Hair follicular keratinocyte (primary cell): ENCODE measurements around the gene BSCL2. TPM values are rescaled to one million over a fixed set of nuclear protein-coding genes. Genes with fewer than 3 reads are reported as not detected.

Source experiments
- total RNA-seq: library from RNA; depleted of rRNA; stranded (reverse); fragments of >200 nt; gene quantifications from 2 replicates; pipeline ENCODE4 v1.2.3, GENCODE V29; 2015

BSCL2 gene
- 20.9 and 34.7 TPM in 2 replicates for total RNA-seq

DNA sequence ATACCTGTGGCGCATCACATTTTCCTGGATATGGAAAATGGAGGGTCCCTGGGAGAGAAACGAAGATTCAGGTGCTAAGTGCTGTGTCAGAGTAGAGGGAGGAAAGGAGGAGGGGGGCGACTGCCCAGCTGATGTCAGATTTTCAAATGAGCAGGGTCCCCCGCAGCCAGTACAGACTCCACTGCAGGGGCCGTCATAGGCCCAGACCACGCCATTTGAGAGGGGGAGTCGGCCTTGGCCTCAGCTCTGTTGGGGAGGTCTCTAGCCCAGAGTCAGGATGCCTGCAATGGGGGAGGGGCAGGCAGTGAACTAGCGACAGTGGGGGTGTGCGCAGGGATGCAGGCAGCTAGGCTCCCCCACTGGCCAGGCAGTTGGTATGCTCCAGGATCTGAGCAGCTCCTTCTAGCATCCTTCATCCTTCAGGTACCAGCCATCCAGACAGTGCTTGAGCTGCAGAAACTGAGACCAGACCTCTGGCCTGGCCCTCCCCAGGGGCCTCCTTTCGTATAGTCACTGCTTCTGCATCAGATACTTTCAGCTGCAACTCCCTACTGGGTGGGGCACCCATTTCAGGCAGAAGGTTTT is at the start of gene BSCL2, which contains the start of gene GNG3:
Gene BSCL2, minus strand, starts transcription at position 148 of the 585 bp plus-strand sequence. CDS start 229 bp downstream, outside the sequence.
Gene GNG3, plus strand, starts transcription at position 400 of the 585 bp plus-strand sequence. CDS start 620 bp downstream, outside the sequence.

DNA sequence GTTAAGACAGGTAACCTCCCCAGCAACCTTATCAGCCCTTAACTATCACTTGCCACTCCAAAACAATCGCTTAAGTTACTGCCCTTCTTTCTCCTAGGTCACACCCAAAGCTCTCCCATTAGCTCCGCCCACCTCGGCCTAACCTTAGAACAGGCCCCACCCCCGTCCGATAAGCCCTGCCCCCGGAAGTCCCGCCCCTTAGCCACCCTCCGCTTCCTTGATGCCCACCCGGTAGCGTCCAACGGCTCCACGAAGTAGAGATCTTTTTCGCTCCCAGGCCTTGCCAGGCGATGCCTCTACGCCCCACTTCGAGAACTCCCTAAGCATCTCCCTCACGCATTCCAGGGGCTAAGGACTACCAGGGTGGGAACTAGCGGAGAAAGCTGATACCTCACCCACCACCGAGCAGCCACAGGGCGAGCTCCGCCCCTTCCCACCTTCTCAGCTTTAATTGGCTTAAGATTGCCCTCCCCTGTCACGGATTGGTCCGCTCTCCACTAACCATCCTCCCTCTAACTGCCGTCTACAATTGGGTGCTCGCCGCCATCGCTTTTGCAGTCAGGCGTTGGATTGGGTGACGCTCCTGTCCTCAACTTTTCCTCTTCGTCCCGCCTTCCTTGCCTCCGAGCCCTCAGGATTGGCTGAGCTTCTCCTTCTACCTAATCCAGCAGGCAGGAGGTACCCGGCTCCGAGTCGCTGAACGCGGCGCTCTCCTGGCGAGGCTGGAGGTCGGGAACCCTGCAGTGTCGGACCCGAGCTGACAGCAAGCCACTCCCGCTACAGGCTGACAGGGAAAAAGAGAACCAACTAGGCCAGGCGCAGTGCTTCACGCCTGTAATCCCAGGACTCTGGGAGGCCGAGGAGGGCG is 46.7 kb upstream of the BSCL2 start, which contains the start of gene ZBTB3:
Gene ZBTB3, minus strand, starts transcription at position 425 of the 868 bp plus-strand sequence. CDS start 496 bp downstream, outside the sequence.

DNA sequence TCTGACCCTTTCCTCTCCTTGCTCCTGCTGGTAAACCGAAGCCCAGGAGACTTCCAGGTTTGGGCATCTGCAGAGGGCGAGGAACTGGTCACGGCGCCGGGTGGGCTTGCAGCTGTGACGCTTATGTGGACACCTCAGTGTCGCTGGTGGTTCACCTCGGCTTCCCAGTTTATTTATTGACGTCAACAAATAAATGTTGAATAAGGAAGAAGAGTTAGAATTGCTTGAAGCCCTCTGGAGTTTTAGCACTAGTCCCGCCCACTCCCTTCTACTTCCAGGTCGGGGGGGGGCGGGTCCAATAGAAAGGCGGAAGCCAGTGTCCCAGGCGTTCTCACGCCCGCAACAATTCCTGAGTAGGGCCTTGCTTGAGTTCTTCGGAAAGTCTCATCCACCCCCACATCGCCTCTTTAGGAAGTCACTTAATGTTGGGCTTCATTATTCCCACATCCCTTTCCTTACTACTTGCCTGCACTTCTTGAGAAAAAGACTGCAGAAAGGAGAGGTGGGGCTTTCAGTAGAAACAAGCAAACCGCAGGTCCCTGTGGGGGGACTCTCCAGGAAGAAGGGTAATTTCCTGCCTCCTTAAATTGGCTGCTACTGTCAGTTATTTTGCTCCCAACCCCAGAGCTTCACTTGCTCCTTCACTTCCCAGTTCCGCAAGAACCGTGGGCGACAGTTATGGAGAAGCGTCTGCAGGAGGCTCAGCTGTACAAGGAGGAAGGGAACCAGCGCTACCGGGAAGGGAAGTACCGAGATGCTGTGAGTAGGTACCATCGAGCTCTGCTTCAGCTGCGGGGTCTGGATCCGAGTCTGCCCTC is 21.2 kb upstream of the BSCL2 start, which contains the start of gene TTC9C:
Gene TTC9C, plus strand, starts transcription at position 316 of the 818 bp plus-strand sequence. Its CDS starts 363 bp downstream, at position 679.

DNA sequence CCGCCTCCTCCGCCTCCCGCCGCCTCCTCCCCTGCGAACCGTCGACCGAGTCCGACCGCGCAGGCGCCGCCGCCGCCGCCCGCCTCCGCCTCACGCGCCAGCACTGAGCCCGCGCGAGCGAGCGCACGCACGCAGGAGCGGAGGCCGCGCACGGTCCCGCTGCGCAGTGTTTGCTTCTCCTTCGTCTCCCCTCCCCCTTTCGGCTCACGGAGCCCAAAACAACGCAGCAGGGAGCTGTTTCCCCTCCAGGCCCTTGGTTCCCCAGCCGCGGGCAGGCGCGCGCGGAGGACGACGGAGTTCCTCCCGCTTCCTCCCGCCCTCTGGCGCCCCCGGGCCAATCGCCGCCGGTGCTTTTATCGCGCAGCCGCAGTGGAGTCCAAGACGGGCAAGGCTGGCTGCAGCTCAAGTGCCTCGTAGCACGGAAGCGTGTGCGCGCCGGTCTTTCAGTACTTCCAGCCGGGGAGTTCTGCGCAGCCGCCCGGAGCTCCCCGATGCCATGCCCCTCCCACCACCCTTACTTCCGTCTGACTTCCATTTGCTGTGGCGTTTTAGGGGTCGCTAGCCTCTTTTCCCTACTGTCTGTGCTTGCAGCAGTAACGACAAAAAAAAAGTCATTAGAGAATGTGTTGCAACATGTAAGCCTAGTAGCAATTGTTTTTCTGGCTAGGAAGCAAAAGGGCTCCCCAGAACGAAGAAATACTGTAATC is 20.1 kb upstream of the BSCL2 start, which contains the start of gene HNRNPUL2:
Gene HNRNPUL2, minus strand, starts transcription at position 293 of the 707 bp plus-strand sequence. CDS start 301 bp downstream, outside the sequence.

DNA sequence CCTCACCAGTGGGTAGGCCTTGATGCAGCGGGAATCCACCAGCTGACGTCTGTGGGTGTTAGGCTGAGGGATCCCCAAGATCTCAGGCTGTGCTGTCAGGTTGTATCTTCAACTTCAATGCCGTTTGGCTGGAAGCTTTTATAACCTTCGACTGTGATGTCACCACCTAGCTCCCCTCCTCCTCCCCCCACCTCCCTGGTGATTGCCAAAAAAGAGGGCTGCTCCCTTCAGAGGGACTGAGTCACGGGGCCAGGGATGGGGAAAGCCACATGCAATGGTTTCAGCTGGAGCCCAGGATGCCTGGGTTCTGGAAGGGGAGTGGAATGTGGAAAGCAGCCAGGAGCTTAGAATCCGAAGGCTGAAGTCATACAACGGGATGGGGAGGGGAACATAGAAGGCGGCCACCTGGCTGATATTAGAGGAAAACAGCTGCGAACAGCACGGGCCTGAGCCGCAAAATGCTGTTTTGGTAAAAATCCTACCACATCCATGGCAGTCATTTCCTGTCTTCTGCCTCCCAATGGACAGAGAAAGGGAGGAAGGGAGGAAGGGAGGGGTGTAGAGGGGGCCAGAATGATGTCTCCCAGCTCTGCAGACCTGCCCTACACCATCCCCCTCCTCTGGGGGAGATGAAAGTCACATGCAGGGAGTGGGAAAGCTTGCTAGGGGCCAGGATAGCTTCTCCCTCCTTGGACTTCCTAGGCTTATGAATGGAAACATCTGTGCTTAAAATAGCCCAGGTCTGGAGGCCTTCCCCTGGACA is 17.6 kb downstream of the BSCL2 start, which contains the start of gene LRRN4CL:
Gene LRRN4CL, minus strand, starts transcription at position 110 of the 763 bp plus-strand sequence. CDS start 1,022 bp downstream, outside the sequence.

DNA sequence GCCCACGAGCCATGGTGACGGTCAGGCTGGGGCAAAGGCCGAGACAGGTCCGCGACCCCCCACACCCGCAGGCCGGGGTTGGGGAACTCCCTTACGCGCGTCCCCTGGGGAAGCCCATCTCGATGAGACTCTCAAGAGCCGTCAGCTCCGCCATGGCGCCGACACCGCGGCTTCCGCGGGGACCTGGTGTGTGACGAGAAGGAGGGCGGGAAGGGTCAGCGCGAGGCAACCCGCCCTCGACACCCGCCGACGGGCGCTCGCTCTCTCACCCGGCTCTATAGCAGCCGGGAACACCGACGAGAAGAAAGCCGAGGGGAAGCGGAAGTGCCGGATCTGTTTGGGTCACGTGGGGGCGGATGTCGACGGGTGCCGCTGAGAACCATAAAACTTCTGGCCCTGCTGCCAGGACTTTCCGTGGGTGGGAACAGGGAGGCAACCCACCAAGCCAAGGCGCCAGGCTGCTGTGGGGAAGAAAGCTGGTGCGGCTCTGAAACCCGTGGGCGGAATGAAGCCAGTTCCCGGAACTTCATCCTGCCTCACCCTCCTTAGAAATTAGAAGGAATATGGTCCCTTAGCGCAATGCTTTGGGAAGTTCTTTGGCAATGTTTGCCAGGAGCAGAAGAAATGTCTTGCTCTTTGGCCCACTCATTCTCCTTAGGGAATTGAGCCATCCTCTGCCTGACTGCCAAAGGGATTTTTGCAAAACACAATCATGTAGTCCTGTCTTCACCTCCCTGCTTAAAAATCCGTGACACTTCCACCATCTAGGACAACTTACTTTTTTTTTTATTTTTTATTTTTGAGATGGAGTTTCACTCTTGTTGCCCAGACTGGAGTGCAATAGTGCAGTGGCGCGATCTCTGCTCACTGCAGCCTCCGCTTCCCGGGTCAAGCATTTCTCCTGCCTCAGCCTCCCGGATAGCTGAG is 28.2 kb downstream of the BSCL2 start, which contains the start of gene UBXN1:
Gene UBXN1, minus strand, starts transcription at position 304 of the 927 bp plus-strand sequence. Its CDS starts 150 bp downstream, at position 154.

DNA sequence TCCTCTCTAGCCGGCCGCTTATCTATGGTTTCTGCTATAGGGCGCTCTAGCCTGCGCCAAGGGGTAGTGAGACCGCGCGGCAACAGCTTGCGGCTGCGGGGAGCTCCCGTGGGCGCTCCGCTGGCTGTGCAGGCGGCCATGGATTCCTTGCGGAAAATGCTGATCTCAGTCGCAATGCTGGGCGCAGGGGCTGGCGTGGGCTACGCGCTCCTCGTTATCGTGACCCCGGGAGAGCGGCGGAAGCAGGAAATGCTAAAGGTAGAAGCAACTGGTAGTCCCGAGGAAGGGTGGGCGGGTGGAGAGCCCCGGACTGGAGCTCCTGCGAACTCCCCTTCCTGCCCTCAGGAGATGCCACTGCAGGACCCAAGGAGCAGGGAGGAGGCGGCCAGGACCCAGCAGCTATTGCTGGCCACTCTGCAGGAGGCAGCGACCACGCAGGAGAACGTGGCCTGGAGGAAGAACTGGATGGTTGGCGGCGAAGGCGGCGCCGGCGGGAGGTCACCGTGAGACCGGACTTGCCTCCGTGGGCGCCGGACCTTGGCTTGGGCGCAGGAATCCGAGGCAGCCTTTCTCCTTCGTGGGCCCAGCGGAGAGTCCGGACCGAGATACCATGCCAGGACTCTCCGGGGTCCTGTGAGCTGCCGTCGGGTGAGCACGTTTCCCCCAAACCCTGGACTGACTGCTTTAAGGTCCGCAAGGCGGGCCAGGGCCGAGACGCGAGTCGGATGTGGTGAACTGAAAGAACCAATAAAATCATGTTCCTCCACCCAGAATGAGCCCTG is 35.4 kb downstream of the BSCL2 start, which contains the start of the genes LBHD1 and UQCC3:
Gene LBHD1, minus strand, starts transcription at position 660 of the 782 bp plus-strand sequence. CDS start 2,236 bp downstream, outside the sequence.
Gene UQCC3, plus strand, starts transcription at position 66 of the 782 bp plus-strand sequence. Its CDS starts 73 bp downstream, at position 139.

DNA sequence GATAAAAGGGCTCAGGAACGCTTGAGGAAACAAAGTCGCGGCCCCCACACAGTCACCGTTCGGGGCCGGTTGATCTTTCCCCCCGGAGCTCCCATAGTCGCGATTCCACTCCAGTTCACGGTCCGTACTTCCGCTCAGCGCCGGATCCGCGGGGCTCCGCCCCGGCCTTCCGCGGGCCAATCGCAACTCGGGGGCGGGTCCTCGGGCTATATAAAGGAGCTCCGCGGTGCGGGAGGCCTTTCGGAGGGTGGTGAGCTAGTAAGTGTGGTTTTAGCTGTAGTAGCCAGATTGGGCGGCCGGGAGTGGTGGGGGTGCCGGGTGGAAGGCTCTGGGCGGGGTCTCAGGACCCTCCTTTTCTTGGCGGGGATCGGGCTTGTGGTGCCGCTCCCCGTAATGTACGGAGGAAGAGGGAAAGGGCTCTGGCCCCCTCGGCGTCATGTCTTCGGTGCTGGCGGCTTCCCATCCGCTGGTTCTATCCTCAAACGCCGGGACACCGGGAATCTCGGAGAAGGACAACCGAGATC is 42.1 kb downstream of the BSCL2 start, which contains the start of the genes C11orf98 and CSKMT:
Gene C11orf98, minus strand, starts transcription at position 136 of the 524 bp plus-strand sequence. Its CDS starts 41 bp downstream, at position 95.
Gene CSKMT, plus strand, starts transcription at position 238 of the 524 bp plus-strand sequence. CDS start 568 bp downstream, outside the sequence.

DNA sequence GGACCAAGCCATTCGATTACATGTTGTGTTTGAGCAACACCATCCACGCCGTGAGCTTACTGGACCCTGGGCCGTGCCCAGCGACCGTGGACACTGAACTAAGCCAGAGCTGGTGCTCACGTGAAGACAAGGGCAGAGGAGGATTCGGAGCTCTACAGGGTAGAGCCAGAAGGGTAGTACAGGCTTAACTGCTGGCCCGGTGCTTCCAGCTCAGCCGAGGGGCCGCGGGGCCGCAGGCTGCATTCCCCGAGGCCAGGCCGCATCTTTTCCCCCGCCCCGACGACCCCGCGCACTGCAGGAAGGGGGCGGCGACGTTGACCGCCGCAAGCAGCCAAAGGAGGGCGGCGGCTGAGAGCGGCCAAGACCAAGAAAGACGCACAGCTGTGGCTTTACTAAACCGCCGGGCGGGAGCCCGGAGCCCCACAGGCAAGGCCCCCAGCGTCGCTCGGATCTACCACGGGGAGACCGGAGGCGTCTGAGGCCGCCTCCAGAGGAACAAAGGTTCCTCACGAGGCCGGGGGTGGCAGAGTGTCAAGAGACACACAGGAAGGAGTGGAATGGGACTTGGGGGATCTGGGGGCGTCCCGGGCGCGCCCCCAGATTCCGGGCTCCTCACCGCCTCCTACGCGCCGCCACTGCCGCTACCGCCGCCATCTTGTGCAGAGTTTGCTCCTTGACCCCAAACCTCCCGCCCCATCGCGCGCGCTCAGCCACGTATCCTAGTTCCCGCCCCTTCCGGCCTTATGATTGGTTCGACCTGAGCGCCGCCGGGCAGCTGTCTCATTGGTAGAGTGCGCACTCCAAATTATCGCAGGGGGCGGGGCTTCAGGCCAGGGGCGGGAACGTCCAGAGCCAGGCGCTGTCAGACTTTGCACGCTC is 61.0 kb downstream of the BSCL2 start, which contains the start of gene GANAB:
Gene GANAB, minus strand, starts transcription at position 668 of the 879 bp plus-strand sequence. Its CDS starts 14 bp downstream, at position 654.

Other genes with a start within 250 kb of the BSCL2 start
- 176 and 366 TPM in 2 replicates for gene AHNAK, start 160.6 kb downstream of the BSCL2 start, total RNA-seq
- 1,936 and 2,201 TPM in 2 replicates for gene EEF1G, start 133.5 kb downstream of the BSCL2 start, total RNA-seq
- 8.4 and 13.9 TPM in 2 replicates for gene TUT1, start 115.9 kb downstream of the BSCL2 start, total RNA-seq
- 97.5 and 169 TPM in 2 replicates for gene MTA2, start 105.6 kb downstream of the BSCL2 start, total RNA-seq
- 20.2 and 28.7 TPM in 2 replicates for gene EML3, start 94.6 kb downstream of the BSCL2 start, total RNA-seq
- 1.7 and 2.3 TPM in 2 replicates for gene ROM1, start 94.2 kb downstream of the BSCL2 start, total RNA-seq
- gene B3GAT3, start 85.4 kb downstream of the BSCL2 start, total RNA-seq = 42.0 and 47.1 TPM in 2 replicates
- 188 TPM in 2 replicates for gene GANAB, start 60.8 kb downstream of the BSCL2 start, total RNA-seq
- gene INTS5, start 54.1 kb downstream of the BSCL2 start, total RNA-seq = 21.2 and 29.4 TPM in 2 replicates
- gene C11orf98, start 42.2 kb downstream of the BSCL2 start, total RNA-seq = 53.8 and 88.1 TPM in 2 replicates
- gene CSKMT, start 42.1 kb downstream of the BSCL2 start, total RNA-seq = 7.8 and 19.2 TPM in 2 replicates
- gene UQCC3, start 35.8 kb downstream of the BSCL2 start, total RNA-seq = 12.5 and 22.6 TPM in 2 replicates
- 2.4 and 3.4 TPM in 2 replicates for gene LBHD1, start 35.2 kb downstream of the BSCL2 start, total RNA-seq
- 139 and 165 TPM in 2 replicates for gene UBXN1, start 28.4 kb downstream of the BSCL2 start, total RNA-seq
- 0.08 TPM in 2 replicates for gene LRRN4CL, start 17.9 kb downstream of the BSCL2 start, total RNA-seq
- not detected in 2 replicates for gene GNG3, start 252 bp upstream of the BSCL2 start, total RNA-seq
- 6.4 and 6.5 TPM in 2 replicates for gene HNRNPUL2, start 20.0 kb upstream of the BSCL2 start, total RNA-seq
- 15.5 and 17.5 TPM in 2 replicates for gene TTC9C, start 21.1 kb upstream of the BSCL2 start, total RNA-seq
- 5.0 and 6.1 TPM in 2 replicates for gene ZBTB3, start 46.7 kb upstream of the BSCL2 start, total RNA-seq
- 125 and 151 TPM in 2 replicates for gene POLR2G, start 54.2 kb upstream of the BSCL2 start, total RNA-seq
- 11.5 and 22.3 TPM in 2 replicates for gene TAF6L, start 64.0 kb upstream of the BSCL2 start, total RNA-seq
- 46.2 and 52.1 TPM in 2 replicates for gene TMEM179B, start 80.0 kb upstream of the BSCL2 start, total RNA-seq
- gene TMEM223, start 84.6 kb upstream of the BSCL2 start, total RNA-seq = 42.2 and 53.8 TPM in 2 replicates
- gene NXF1, start 98.0 kb upstream of the BSCL2 start, total RNA-seq = 21.8 and 26.4 TPM in 2 replicates
- 26.9 and 37.9 TPM in 2 replicates for gene STX5, start 124.6 kb upstream of the BSCL2 start, total RNA-seq
- gene TEX54, start 125.4 kb upstream of the BSCL2 start, total RNA-seq = not detected in 2 replicates
- 65.8 and 125 TPM in 2 replicates for gene WDR74, start 132.2 kb upstream of the BSCL2 start, total RNA-seq
- gene SLC3A2, start 173.5 kb upstream of the BSCL2 start, total RNA-seq = 855 and 957 TPM in 2 replicates
- gene CHRM1, start 213.9 kb upstream of the BSCL2 start, total RNA-seq = not detected in 2 replicates